HG03565 (cell line): Measurements from ENCODE around the gene GPI.
A peak's percentile ranks its signal among the peaks of the same experiment; 100 is the strongest.

Source experiments
- ATAC-seq: cut with Tn5 transposase; IDR thresholded peaks from one replicate; pipeline ENCODE4 v1.9.1; 2021; ENCODE audit warnings: mild to moderate bottlenecking, moderate library complexity; ENCODE audit not compliant: unreplicated experiment

The GPI gene

GRCh38 chr19:34337739-34338138 lies 27.3 kb upstream of the GPI start:
- ATAC-seq: no peak

- ATAC-seq: no peak
Observed at GRCh38 chr19:34341935-34342680, 22.9 kb upstream of the GPI start.

GRCh38 chr19:34343751-34344150 lies 21.2 kb upstream of the GPI start:
- ATAC-seq: no peak

GRCh38 chr19:34345947-34346351 lies 19.0 kb upstream of the GPI start:
- ATAC-seq: no peak

GRCh38 chr19:34347561-34348165 lies 17.3 kb upstream of the GPI start:
- no peak for ATAC-seq

- no peak for ATAC-seq
Observed at GRCh38 chr19:34348899-34349487, 16.0 kb upstream of the GPI start.

GRCh38 chr19:34350161-34350561 lies 14.8 kb upstream of the GPI start:
- no peak for ATAC-seq

- ATAC-seq: no peak
Observed at GRCh38 chr19:34351382-34351826, 13.6 kb upstream of the GPI start.

GRCh38 chr19:34353546-34353945 lies 11.4 kb upstream of the GPI start:
- no peak for ATAC-seq

GRCh38 chr19:34355201-34355600 lies 9.8 kb upstream of the GPI start:
- no peak for ATAC-seq

- ATAC-seq: no peak
Observed at GRCh38 chr19:34356875-34357274, 8.1 kb upstream of the GPI start.

GRCh38 chr19:34357431-34357830 lies 7.6 kb upstream of the GPI start:
- no peak for ATAC-seq

GRCh38 chr19:34359140-34359953 lies 5.6 kb upstream of the GPI start:
- ATAC-seq: peak; percentile 91

GRCh38 chr19:34359954-34360315 lies 5.1 kb upstream of the GPI start:
- no peak for ATAC-seq

GRCh38 chr19:34360354-34360909 lies 4.6 kb upstream of the GPI start:
- ATAC-seq: no peak

- ATAC-seq: no peak
Observed at GRCh38 chr19:34362679-34363069, 2.3 kb upstream of the GPI start.

GRCh38 chr19:34363094-34363493 lies 1.9 kb upstream of the GPI start:
- no peak for ATAC-seq

- ATAC-seq: no peak
Observed at GRCh38 chr19:34363930-34364329, 1.1 kb upstream of the GPI start.

GRCh38 chr19:34364462-34364829 lies 550 bp upstream of the GPI start:
- ATAC-seq: no peak

GRCh38 chr19:34365463-34366401 lies 736 bp downstream of the GPI start:
- ATAC-seq: no peak
